HepG2 (cell line): ENCODE results near the gene AGR2. TPM values are rescaled to one million over a fixed set of nuclear protein-coding genes. Genes with fewer than 3 reads are reported as not detected.

Experiments
- ATAC-seq: fragments of 200-7000 bp; cut with Tn5 transposase; 3 replicates; pipeline ENCODE4 v1.9.1; 2020; ENCODE audit warnings: mild to moderate bottlenecking, moderate library complexity
- BruUV-seq: library from RNA; stranded (reverse); fragments of 400-500 nt; replicated peaks from 2 replicates; lab custom pipeline; 2021; lab: Mats Ljungman, UMichigan
- CTCF ChIA-PET: fragments of 300-600 bp; formaldehyde crosslinking; extraction: SDS; loops from one replicate; lab custom pipeline; 2021; ENCODE audit warnings: low total read pairs, inconsistent platforms, low intra/inter-chr PET ratio; lab: Yijun Ruan, JAX
- POLR2A ChIA-PET: fragments of 350-600 bp; sonication (Branson Sonifier 250); formaldehyde crosslinking; loops from one replicate; lab custom pipeline; 2020; ENCODE audit warnings: antibody characterized with exemption, inconsistent platforms; lab: Yijun Ruan, JAX
- DNase-seq: peaks from one replicate; pipeline ENCODE4 v3.0.0-alpha.2; 2015; ENCODE audit warnings: low spot score
- FAIRE-seq: peaks from 3 replicates; lab custom pipeline; 2011; peaks lifted over from hg19 to GRCh38; lab: Jason Lieb, UNC
- H2AFZ ChIP-seq: one replicate; pipeline ENCODE4 v1.6.1; 2011; ENCODE audit warnings: low read length, inconsistent platforms
- H3K27ac ChIP-seq: fragments of 300-600 bp; 3 replicates; pipeline ENCODE4 v1.8.0; 2011; ENCODE audit warnings: mixed run types, mild to moderate bottlenecking, mixed read lengths, low read length, inconsistent platforms; ENCODE audit not compliant: insufficient read depth; ENCODE audit errors: extremely low read length
- H3K27me3 ChIP-seq, 2 experiments: fragments of 200-600 bp in 1 of 2; 2 replicates in 1 of 2; 3 replicates in 1 of 2; pipeline versions ENCODE4 v1.6.0 to v1.8.0; 2011; ENCODE audit warnings: low read length in 2 of 2, mild to moderate bottlenecking in 2 of 2, moderate library complexity in 2 of 2, inconsistent platforms in 1 of 2; ENCODE audit not compliant: insufficient read depth in 2 of 2, control insufficient read depth in 1 of 2
- H3K36me3 ChIP-seq, 2 experiments: fragments of 200-600 bp in 1 of 2; replicated peaks in 1 of 2; 2 replicates in 1 of 2; 3 replicates in 1 of 2; pipeline versions ENCODE4 v1.5.1 to v1.8.0; 2011; ENCODE audit warnings: low read length in 2 of 2, inconsistent platforms in 1 of 2; ENCODE audit not compliant: insufficient read depth in 2 of 2, control insufficient read depth in 1 of 2
- H3K4me1 ChIP-seq: 2 replicates; pipeline ENCODE4 v1.5.1; 2012; ENCODE audit warnings: low read length, inconsistent platforms; ENCODE audit not compliant: insufficient read depth
- H3K4me2 ChIP-seq: 2 replicates; pipeline ENCODE4 v1.6.0; 2011; ENCODE audit warnings: low read depth, low read length, inconsistent platforms
- H3K4me3 ChIP-seq, 3 experiments: fragments of 200-600 bp in 1 of 3; sonication (generic), shearing (Covaris generic) in 1 of 3; replicated peaks in 1 of 3; 2 replicates each; pipeline ENCODE4 v1.5.1; 2011 to 2016; ENCODE audit warnings: low read length in 3 of 3, inconsistent platforms in 2 of 3, low read depth in 2 of 3, mild to moderate bottlenecking in 2 of 3, control low read depth in 1 of 3, mixed read lengths in 1 of 3; ENCODE audit not compliant: insufficient read depth in 1 of 3
- H3K79me2 ChIP-seq: one replicate; pipeline ENCODE4 v1.6.1; 2011; ENCODE audit warnings: low read length, inconsistent platforms; ENCODE audit not compliant: insufficient read depth
- H3K9ac ChIP-seq: 2 replicates; pipeline ENCODE4 v1.6.0; 2011; ENCODE audit warnings: mild to moderate bottlenecking, low read depth, low read length, inconsistent platforms; ENCODE audit not compliant: insufficient read depth
- H3K9me3 ChIP-seq: 2 replicates; pipeline ENCODE4 v1.5.1; 2012; ENCODE audit warnings: mild to moderate bottlenecking, low read length
- H4K20me1 ChIP-seq: 2 replicates; pipeline ENCODE4 v1.6.0; 2011; ENCODE audit warnings: inconsistent platforms, mild to moderate bottlenecking, low read length, moderate library complexity; ENCODE audit not compliant: insufficient read depth
- GATAD2A ChIP-seq: IDR thresholded peaks from 2 replicates; pipeline ENCODE4 v1.6.1; 2016
- HBP1 ChIP-seq: IDR thresholded peaks from 2 replicates; pipeline ENCODE4 v1.6.1; 2016; ENCODE audit warnings: low read depth, control low read depth
- LCORL ChIP-seq, 2 experiments: fragments of 450-650 bp in 1 of 2; sonication (generic) in 1 of 2; formaldehyde crosslinking in 1 of 2; IDR thresholded peaks; 2 replicates each; pipeline versions ENCODE4 v1.5.0 to v1.6.1; 2017 to 2020; ENCODE audit warnings: antibody characterized with exemption in 1 of 2, missing genetic modification reagents in 1 of 2
- NFKBIZ ChIP-seq: IDR thresholded peaks from 2 replicates; pipeline ENCODE4 v1.6.1; 2018; ENCODE audit warnings: missing genetic modification reagents, missing compliant biosample characterization
- RBAK ChIP-seq: sonication (generic); formaldehyde crosslinking; IDR thresholded peaks from 2 replicates; pipeline ENCODE4 v1.5.1; 2020; ENCODE audit warnings: mild to moderate bottlenecking, missing genetic modification reagents
- TFDP2 ChIP-seq: sonication (generic); formaldehyde crosslinking; IDR thresholded peaks from 2 replicates; pipeline ENCODE4 v1.4.0; 2020; ENCODE audit warnings: missing genetic modification reagents
- ZFP36 ChIP-seq: fragments of 150-350 bp; IDR thresholded peaks from 2 replicates; pipeline ENCODE4 v1.6.1; 2018; ENCODE audit warnings: borderline replicate concordance, low read length, low read depth; ENCODE audit not compliant: partially characterized antibody
- ZFP41 ChIP-seq: sonication (generic); formaldehyde crosslinking; IDR thresholded peaks from 2 replicates; pipeline ENCODE4 v1.4.0; 2020; ENCODE audit warnings: mild to moderate bottlenecking, missing genetic modification reagents, borderline replicate concordance
- ZFP91 ChIP-seq: sonication (generic); formaldehyde crosslinking; IDR thresholded peaks from 2 replicates; pipeline ENCODE4 v1.9.0; 2022; ENCODE audit warnings: missing genetic modification reagents, mild to moderate bottlenecking, borderline replicate concordance
- WGBS: methylation state at CpG from one replicate; pipeline ENCODE4 v1.1.6; 2017; ENCODE audit warnings: low lambda C conversion rate; 5-methylcytosine and 5-hydroxymethylcytosine counted together
- in situ Hi-C: cut with HindIII; loops from 2 replicates; pipeline ENCODE4 v1.10.0; 2017; ENCODE audit warnings: low pct_unique_long_range_greater_than_20kb; ENCODE audit not compliant: extremely low pct_ligation_motif_present
- intact Hi-C: fragments of 100-400 bp; cut with micrococcal nuclease; formaldehyde crosslinking; loops from one replicate; pipeline ENCODE4 v1.10.0; 2022; ENCODE audit not compliant: unreplicated experiment
- polyA plus RNA-seq, 8 experiments: library from polyadenylated mRNA; depleted of rRNA in 3 of 8; stranded (reverse) in 7 of 8; unstranded in 1 of 8; fragments of >200 nt; fragmentation: Illumina TruSeq in 4 of 8; extraction: Trizol in 4 of 8; gene quantifications; 2 replicates each; pipeline versions ENCODE4 v1.2.1 to v1.2.3, GENCODE V29; 2011 to 2016; ENCODE audit warnings: low read depth in 4 of 8, missing spikeins in 1 of 8, mixed read lengths in 1 of 8; ENCODE audit not compliant: insufficient read depth in 1 of 8
- total RNA-seq, 5 experiments: library from RNA; depleted of rRNA; stranded (reverse); fragments of >200 nt; fragmentation: Illumina TruSeq; extraction: Trizol; gene quantifications; 2 replicates each; pipeline ENCODE4 v1.2.3, GENCODE V29; 2016; ENCODE audit warnings: low read depth in 1 of 5
- TF ChIP-seq, protein P1 (sequence below): IDR thresholded peaks from 2 replicates; pipeline ENCODE4 v1.6.1; 2012; ENCODE audit warnings: low read length, improper control_type of control experiment
- TF ChIP-seq, protein P2 (sequence below): sonication (generic); formaldehyde crosslinking; IDR thresholded peaks from 2 replicates; pipeline ENCODE4 v1.5.1; 2020; ENCODE audit warnings: missing genetic modification reagents, mild to moderate bottlenecking, borderline replicate concordance

The AGR2 gene
- total and polyA plus RNA-seq, 2 of the 13 experiments (the other 11 are each of a cell fraction or from before 2014, with no cell fraction given): 1.7 to 2.9 TPM

- TF ChIP-seq ZFP91 (no peak), LCORL (IDR thresholded peaks at IDR 0.05) (no peak), LCORL (CRISPR knock-in tag; IDR thresholded peaks at IDR 0.05) (no peak), RBAK (no peak)
These were observed 33.6 kb upstream of the AGR2 start (continued) for GRCh38 chr7:16838386-16838785.

- H3K9ac ChIP-seq: no peak overlapping the region
- H3K4me2 ChIP-seq: no peak overlapping the region
- no peak overlapping the region for H3K4me3 ChIP-seq
- POLR2A ChIA-PET: no interaction called here
- no peak overlapping the region for H3K27ac ChIP-seq
- ATAC-seq: no peak
- intact Hi-C loops: no loop called here
- BruUV-seq: no TSS peak
- H3K9me3 ChIP-seq: no peaks in the 10 kb centered on the region
- no peak for DNase-seq
- WGBS: 56% methylated on average over 5 of the region's 5 CpGs
- H3K79me2 ChIP-seq: no peaks in the 10 kb centered on the region
- 0 out of 5 replicates have a peak, but pooled peaks cover 0 to 3% of the 10 kb centered on the region in 2 experiments for H3K27me3 ChIP-seq
- in situ Hi-C loops: no loop called here
- CTCF ChIA-PET: no interaction called here
- no peak overlapping the region for H2AFZ ChIP-seq
- H3K4me1 ChIP-seq: no peaks in the 10 kb centered on the region
- no peaks in the 10 kb centered on the region for H3K36me3 ChIP-seq
- FAIRE-seq: no peak
- H4K20me1 ChIP-seq: no peaks in the 10 kb centered on the region
- TF ChIP-seq NFKBIZ (CRISPR knock-in tag) (no peak), GATAD2A (CRISPR knock-in tag) (no peak), TFDP2 (CRISPR knock-in tag) (no peak), HBP1 (CRISPR knock-in tag) (no peak), ZFP41 (CRISPR knock-in tag) (no peak), ZFP36 (no peak)
- TF ChIP-seq, protein P1, sequence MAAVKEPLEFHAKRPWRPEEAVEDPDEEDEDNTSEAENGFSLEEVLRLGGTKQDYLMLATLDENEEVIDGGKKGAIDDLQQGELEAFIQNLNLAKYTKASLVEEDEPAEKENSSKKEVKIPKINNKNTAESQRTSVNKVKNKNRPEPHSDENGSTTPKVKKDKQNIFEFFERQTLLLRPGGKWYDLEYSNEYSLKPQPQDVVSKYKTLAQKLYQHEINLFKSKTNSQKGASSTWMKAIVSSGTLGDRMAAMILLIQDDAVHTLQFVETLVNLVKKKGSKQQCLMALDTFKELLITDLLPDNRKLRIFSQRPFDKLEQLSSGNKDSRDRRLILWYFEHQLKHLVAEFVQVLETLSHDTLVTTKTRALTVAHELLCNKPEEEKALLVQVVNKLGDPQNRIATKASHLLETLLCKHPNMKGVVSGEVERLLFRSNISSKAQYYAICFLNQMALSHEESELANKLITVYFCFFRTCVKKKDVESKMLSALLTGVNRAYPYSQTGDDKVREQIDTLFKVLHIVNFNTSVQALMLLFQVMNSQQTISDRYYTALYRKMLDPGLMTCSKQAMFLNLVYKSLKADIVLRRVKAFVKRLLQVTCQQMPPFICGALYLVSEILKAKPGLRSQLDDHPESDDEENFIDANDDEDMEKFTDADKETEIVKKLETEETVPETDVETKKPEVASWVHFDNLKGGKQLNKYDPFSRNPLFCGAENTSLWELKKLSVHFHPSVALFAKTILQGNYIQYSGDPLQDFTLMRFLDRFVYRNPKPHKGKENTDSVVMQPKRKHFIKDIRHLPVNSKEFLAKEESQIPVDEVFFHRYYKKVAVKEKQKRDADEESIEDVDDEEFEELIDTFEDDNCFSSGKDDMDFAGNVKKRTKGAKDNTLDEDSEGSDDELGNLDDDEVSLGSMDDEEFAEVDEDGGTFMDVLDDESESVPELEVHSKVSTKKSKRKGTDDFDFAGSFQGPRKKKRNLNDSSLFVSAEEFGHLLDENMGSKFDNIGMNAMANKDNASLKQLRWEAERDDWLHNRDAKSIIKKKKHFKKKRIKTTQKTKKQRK: no peak
- TF ChIP-seq, protein P2, sequence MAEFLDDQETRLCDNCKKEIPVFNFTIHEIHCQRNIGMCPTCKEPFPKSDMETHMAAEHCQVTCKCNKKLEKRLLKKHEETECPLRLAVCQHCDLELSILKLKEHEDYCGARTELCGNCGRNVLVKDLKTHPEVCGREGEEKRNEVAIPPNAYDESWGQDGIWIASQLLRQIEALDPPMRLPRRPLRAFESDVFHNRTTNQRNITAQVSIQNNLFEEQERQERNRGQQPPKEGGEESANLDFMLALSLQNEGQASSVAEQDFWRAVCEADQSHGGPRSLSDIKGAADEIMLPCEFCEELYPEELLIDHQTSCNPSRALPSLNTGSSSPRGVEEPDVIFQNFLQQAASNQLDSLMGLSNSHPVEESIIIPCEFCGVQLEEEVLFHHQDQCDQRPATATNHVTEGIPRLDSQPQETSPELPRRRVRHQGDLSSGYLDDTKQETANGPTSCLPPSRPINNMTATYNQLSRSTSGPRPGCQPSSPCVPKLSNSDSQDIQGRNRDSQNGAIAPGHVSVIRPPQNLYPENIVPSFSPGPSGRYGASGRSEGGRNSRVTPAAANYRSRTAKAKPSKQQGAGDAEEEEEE (CRISPR knock-in tag): no peak
These were observed 31.7 kb upstream of the AGR2 start for GRCh38 chr7:16836481-16836880.
